Stimulated activated CD4-positive, alpha-beta T cell treated with anti-CD3 and anti-CD28 coated beads, TNF-alpha, amount 100 ng/mL, for 1 hour (primary cell): ENCODE measurements around the gene RAB44.
A peak's percentile ranks its signal among the peaks of the same experiment; 100 is the strongest.

ENCODE experiments used
- DNase-seq, 3 donors: peaks; one replicate each; pipeline ENCODE4 v3.0.0-alpha.2; 2020; ENCODE audit warnings: low read depth in 3 of 3, low spot score in 1 of 3

The RAB44 gene

GRCh38 chr6:36751833-36752186, 54.2 kb downstream of the RAB44 start:
- no peak for DNase-seq

- no peak for DNase-seq
Measured at GRCh38 chr6:36752187-36752885, 54.7 kb downstream of the RAB44 start.

GRCh38 chr6:36752886-36753506, 55.4 kb downstream of the RAB44 start:
- no peak for DNase-seq

GRCh38 chr6:36753671-36754405, 56.2 kb downstream of the RAB44 start:
- DNase-seq: no peak

- DNase-seq: no peak
Measured at GRCh38 chr6:36754582-36755434, 57.2 kb downstream of the RAB44 start.

GRCh38 chr6:36755435-36756348, 58.1 kb downstream of the RAB44 start:
- DNase-seq: peak; percentile 41 to 47 (median 46)

GRCh38 chr6:36756786-36757185, 59.2 kb downstream of the RAB44 start:
- DNase-seq: no peak

GRCh38 chr6:36757206-36757605, 59.6 kb downstream of the RAB44 start:
- DNase-seq: no peak

GRCh38 chr6:36757943-36758508, 60.4 kb downstream of the RAB44 start:
- DNase-seq: no peak

GRCh38 chr6:36758516-36759147, 61.0 kb downstream of the RAB44 start:
- DNase-seq: no peak

- peak; percentile 57 to 83 (median 61) for DNase-seq
Measured at GRCh38 chr6:36759148-36759759, 61.6 kb downstream of the RAB44 start.

- no peak for DNase-seq
Measured at GRCh38 chr6:36760685-36761435, 63.2 kb downstream of the RAB44 start.

GRCh38 chr6:36762123-36762522, 64.5 kb downstream of the RAB44 start:
- DNase-seq: no peak

- no peak for DNase-seq
Measured at GRCh38 chr6:36765190-36765589, 67.6 kb downstream of the RAB44 start.

- peak; percentile 58 to 67 (median 59) for DNase-seq
Measured at GRCh38 chr6:36765594-36766398, 68.2 kb downstream of the RAB44 start.

GRCh38 chr6:36766399-36766945, 68.8 kb downstream of the RAB44 start:
- no peak for DNase-seq

- no peak for DNase-seq
Measured at GRCh38 chr6:36769183-36769675, 71.6 kb downstream of the RAB44 start.
